Measurements from ENCODE around the gene EDRF1.

Gene EDRF1

DNA sequence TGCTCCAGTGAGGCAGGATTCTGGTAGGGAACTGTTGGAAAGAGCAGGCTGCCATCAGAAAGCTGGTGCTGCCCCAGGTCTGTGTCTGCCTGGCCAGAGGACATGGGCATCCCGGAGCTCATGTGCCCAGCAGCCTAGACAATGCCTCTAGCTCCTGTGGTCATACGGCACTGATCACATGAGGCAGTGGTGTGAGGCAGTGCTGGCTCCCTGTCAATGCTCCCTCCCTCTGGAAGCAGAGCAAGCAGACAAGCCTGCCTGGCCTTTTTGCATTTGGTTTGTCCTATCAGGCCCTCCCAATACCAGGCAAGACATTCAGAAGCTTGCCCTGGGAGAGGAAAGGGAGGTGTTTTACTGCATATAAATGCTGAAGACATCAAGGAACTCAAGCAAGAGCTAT lies 75.6 kb downstream of the EDRF1 start:
- no peak for DNase-seq

DNA sequence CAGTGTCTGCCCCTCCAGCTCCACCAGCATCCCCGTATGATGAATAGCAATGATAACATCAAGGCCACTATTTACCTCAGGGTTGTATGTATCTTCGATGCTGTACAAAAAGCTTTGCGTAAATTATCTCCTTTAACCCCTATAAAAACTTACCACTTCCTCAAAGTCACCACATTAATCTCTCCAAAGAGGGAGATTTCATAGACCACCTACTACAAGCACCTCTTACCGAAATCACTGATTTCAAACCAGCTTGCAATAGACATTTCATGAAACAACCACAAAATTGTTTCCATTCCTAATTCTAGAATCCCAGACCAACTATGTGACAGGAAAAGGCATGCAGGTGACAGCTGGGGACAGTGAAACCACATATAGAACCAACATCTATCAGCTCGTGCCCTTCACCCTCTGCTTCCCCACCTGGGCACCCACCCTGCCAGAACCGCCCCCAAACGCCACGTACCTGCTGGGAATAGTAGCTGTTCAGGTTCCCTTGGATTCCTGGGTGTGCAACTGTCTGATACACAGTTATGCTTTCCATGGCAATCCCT lies 76.2 kb downstream of the EDRF1 start:
- no peak for DNase-seq

DNA sequence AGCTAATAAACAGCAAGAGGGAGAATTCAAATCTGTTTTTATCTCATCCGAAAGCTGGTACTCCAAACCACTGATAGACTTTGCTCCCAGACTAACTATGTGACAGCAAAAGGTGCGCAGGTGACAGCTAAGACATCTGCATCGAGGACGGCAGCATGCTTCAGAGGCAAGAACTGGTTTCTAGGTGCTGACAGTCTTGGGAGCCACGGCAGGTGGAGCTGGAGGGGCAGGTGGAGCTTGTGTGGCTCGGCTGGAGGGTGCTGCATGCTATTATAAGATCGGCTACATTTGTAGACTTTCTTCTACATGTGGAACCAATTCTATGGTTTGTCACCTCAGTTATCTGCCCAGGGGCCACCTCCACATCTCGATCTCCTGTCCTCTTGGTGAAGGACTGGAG lies 77.9 kb downstream of the EDRF1 start:
- DNase-seq, result no peak

DNA sequence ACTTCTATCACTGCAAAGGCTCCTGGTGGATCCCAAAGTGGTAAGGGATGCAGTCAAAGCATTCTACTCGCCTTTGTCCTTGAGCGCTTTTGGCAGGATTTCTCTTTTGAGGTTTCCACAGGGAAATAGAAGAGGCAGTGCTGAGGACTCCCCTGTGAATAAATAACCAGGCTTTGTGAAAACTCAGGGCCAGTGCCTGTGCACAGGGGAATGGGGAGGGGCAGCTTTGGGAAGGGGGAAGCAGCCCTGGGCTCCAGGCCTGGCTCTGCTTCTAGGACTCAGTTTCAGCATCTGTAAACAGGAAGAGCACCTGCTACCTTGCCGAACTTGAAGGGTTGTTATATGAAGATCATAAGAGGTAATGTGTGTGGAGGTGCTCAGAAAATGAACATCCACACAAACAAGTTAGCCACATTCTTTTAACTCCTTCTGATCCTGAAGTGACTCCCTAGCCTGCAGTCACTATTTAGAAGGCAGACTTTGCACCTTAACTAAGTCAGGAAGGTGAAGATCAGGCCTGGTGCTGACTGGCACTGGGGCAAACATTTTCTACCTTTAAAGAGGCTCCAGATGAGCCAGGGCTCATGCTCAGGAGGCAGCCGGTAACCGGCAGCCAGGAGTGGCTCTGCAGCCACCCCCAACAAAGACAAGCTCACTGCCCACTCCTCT lies 78.6 kb downstream of the EDRF1 start:
- DNase-seq, result no peak

DNA sequence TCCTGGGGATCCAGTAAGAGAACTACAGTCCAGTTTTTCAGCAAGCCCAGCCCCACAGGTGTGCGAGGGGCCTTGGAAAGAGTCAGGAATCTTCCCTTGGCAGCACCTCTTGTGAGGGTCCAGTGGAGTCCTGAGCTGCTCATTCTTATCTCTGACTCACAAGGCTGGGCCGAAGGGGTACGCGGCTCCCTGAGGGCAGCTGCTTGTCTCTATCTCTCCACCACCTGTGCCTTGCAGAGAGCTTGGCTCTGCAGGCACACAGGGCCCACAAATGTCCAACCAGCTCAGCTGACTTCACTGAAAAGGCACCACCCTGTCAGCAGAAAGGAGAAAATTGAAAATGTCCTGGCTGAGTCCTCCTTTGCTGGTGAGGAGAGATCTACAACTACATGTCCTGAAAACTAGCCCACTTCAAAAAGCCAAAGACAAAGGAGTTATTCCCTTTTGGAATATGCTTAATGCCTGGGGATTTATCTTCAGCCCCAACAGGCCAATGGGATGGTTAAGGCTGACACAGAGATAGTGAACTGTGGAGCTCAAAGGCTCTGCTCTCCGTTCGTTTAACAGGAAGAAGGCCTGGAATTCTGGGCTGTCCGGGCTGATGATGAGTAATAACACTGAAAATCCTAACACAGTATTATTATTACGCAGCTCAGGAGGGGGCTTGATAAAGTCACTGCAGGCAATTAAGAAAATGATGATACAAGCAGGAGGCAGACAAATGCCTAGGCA lies 80.1 kb downstream of the EDRF1 start:
- DNase-seq, result no peak

DNA sequence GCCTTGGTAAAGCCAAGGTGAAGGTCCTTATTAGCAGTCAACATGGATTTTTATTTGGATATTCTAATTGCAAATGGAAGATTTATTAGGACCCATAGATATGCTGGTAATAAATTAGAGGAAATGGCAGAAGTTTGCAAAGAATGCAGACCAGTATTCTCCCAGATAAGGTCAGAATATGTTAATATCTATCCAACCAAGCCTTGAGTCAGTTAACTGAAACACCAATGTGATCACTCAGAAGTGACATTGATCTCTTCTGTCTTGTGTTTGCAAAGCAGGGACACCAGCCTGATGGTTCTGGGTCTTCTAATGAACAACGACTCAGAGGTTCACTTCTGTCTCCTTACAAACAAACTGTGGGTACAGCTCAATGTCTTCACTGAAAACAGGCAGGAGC lies 82.1 kb downstream of the EDRF1 start:
- no peak for DNase-seq

DNA sequence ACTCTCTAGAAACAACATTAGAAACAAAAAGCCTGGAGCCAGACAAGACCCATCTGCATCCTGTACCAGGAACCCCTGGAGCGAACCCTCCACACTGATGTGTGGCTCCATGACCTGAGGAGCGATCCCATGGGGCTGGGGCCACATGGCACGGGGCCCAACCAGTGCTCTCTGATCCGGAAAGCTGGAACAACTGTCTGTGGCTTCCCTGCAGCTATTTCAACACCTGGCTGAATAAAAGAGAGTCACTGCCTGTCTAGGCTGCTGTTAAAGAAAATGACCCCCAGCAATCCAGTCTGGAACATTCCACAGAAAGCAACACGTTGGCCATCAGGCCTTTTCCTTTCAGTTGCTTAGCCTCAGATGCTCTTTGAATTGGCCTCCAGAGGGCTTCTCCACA lies 82.6 kb downstream of the EDRF1 start:
- no peak for DNase-seq

DNA sequence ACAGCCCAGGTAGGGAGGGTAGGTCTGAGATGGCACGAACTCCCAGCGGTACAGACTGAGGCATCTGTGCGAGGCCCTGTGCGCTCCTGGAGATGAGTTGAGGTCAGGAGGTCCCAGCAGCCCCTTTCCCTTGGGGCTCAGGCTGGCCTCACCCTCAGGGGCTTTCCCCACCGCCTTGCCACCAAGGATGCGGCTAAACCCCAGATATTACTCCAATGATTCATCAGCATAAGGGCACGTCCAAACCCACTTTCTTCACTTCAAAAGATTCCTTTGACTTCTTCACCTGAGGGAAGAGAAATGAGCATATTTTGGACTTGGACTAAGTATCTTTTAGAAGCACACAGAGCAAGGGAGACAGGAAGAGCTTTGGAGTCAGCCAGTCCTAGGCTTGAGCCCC lies 83.2 kb downstream of the EDRF1 start:
- no peak for DNase-seq

DNA sequence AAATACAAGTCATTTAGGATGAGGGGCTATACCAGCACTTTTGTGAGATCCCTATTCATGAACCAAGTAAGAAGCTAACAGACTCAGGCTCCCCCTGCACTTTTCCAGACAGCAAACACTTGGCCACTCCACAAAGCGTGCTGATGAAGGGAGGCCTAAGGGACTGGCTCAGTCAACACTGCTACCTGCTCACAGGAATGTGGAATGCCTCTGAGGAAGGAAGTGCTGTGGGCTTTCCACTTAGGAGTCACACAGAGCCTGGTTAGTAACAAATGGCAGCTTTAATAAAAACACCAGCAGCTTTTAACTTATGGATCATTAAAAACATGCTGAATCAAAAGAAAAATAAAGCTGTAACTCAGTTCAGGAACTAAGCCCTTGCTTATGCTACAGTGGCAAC lies 88.5 kb downstream of the EDRF1 start:
- no peak for DNase-seq

DNA sequence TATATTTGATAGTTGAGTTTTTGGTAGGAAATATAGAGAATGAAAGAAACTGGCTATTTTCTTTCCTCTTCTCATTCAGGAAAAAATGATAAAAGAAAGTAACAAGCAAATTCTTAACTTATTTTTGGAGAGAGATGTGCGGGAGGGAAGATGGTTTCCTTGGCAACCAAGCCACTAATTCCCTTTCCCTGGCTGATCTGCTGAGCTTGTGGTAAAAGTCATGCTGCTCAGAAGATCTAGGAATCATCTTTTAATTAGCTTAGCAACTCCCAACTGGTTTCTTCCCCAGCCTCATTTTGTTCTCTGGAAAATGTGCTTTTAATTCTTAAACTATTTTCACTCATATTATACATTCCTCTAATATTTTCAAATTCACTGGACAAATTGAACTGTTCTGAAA lies 91.7 kb downstream of the EDRF1 start:
- DNase-seq, result peak; percentile 59

DNA sequence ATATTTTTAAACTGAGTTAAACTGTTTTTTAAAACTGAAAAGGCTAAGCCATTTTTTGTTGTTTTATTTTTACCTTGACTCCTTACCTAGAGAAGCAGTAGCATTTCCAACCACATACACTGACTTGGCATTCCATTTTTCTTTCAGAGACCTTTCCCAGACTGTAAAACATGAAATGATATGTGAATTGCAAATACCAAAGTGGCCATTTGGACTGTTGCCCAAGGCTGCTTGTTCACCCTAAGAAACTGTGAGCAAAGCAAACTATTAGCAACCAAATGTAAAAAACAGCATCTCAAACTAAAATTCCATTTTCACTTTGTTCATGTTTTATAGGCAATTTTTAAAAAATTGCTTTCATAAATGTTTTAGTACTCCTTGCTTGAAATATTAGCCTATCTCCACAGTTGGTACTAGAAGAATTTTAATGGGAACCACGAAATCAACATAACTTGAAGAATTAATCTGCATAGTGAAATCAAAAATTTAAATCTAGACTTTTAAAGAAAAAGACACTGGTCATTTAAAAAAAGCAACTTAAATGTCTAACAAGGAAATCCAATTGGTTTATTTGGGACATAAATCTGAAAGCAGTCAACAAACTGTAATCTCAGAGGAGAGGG lies 92.7 kb downstream of the EDRF1 start:
- peak; percentile 70 for DNase-seq
